H1 (cell line): ENCODE measurements around the gene PTPRH. TPM values are rescaled to one million over a fixed set of nuclear protein-coding genes. Genes with fewer than 3 reads are reported as not detected.

ENCODE experiments used
- SAP30 ChIP-seq: fragments of 300-600 bp; sonication (generic); IDR thresholded peaks from 2 replicates; pipeline ENCODE4 v1.7.1; 2012; ENCODE audit warnings: low read length, moderate library complexity, mild to moderate bottlenecking, inconsistent platforms; ENCODE audit not compliant: insufficient read depth, insufficient replicate concordance
- TEAD4 ChIP-seq: IDR thresholded peaks from 2 replicates; pipeline ENCODE4 v1.6.1; 2012; ENCODE audit warnings: low read depth, low read length, inconsistent platforms, mixed read lengths
- polyA plus RNA-seq, 7 experiments: library from polyadenylated mRNA; depleted of rRNA in 3 of 7; stranded (reverse) in 5 of 7; unstranded in 2 of 7; fragments of >200 nt in 5 of 7; fragments of 200-250 nt in 2 of 7; gene quantifications; 1 replicate in 5 of 7; 2 replicates in 1 of 7; 4 replicates in 1 of 7; pipeline versions ENCODE4 v1.2.1 to v1.2.3, GENCODE V29; 2011 to 2013; ENCODE audit warnings: missing spikeins in 2 of 7, mixed read lengths in 2 of 7
- total RNA-seq: library from RNA; stranded (reverse); fragmentation: NEBNext Ultra II Directional; extraction: Animal tissue kit (Norgen Biotek cat#: 25700); gene quantifications from 2 replicates; pipeline ENCODE4 v1.2.1, GENCODE V29; 2021
- TF ChIP-seq, protein P1 (sequence below), 3 experiments: IDR thresholded peaks; 1 replicate in 2 of 3; 2 replicates in 1 of 3; pipeline versions ENCODE4 v1.5.1 to v1.6.1; 2011; ENCODE audit warnings: low read length in 3 of 3, mild to moderate bottlenecking in 3 of 3, inconsistent platforms in 2 of 3, low read depth in 1 of 3, moderate library complexity in 1 of 3; ENCODE audit not compliant: insufficient read depth in 1 of 3; ENCODE audit errors: control extremely low read depth in 1 of 3

PTPRH gene
- total and polyA plus RNA-seq, 2 of the 8 experiments (the other 6 are each of a cell fraction or from before 2014, with no cell fraction given) = 0.30 to 0.39 TPM

DNA sequence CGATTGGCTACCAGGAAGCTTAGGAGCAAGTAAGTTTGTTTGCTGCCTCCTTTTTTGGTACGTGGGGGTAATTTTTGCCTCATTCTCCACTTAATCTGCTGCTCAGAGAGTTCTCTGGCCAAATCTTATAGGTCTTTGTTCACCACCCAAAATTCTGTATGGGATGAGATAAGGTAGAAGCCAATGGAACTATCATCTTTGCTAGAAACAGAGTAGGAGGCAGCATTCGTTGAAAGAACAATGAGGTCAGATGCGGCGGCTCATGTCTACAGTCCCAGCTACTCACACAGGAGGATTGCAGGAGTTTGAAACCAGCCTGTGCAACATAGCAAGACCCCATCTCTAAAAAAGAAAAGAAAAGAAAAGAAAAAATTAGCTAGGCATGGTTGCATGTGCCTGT, 37.9 kb downstream of the PTPRH start (continued):
- TF ChIP-seq, protein P1, sequence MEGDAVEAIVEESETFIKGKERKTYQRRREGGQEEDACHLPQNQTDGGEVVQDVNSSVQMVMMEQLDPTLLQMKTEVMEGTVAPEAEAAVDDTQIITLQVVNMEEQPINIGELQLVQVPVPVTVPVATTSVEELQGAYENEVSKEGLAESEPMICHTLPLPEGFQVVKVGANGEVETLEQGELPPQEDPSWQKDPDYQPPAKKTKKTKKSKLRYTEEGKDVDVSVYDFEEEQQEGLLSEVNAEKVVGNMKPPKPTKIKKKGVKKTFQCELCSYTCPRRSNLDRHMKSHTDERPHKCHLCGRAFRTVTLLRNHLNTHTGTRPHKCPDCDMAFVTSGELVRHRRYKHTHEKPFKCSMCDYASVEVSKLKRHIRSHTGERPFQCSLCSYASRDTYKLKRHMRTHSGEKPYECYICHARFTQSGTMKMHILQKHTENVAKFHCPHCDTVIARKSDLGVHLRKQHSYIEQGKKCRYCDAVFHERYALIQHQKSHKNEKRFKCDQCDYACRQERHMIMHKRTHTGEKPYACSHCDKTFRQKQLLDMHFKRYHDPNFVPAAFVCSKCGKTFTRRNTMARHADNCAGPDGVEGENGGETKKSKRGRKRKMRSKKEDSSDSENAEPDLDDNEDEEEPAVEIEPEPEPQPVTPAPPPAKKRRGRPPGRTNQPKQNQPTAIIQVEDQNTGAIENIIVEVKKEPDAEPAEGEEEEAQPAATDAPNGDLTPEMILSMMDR (IDR thresholded peaks at IDR 0.05; ENCODE audit: control extremely low read depth in 1 of 3, insufficient read depth in 1 of 3, low read depth in 1 of 3, low read length in 3 of 3) = no peak
- TF ChIP-seq TEAD4 (no peak), SAP30 (no peak)
- TF ChIP-seq, all 59 proteins: peak for 0
